CD4-positive, alpha-beta T cell (primary cell): ENCODE data around the gene XCL2. TPM values are rescaled to one million over a fixed set of nuclear protein-coding genes. Genes with fewer than 3 reads are reported as not detected.

ENCODE experiments used
- ATAC-seq: fragments of 200-7000 bp; cut with Tn5 transposase; one replicate; pipeline ENCODE4 v1.10.0; 2022; ENCODE audit warnings: mild to moderate bottlenecking; ENCODE audit not compliant: poor library complexity
- CTCF ChIA-PET: fragments of 350-600 bp; sonication (Branson Sonifier 250); formaldehyde crosslinking; loops from one replicate; lab custom pipeline; 2021; ENCODE audit warnings: antibody characterized with exemption, inconsistent platforms; lab: Charles Lee
- POLR2A ChIA-PET: fragments of 350-600 bp; sonication (Branson Sonifier 250); formaldehyde crosslinking; loops from one replicate; lab custom pipeline; 2021; ENCODE audit warnings: antibody characterized with exemption, inconsistent platforms; lab: Charles Lee
- DNase-seq, 14 experiments: peaks; one replicate each; pipeline ENCODE4 v3.0.0-alpha.2; 2013 to 2020; ENCODE audit warnings: mixed read lengths in 2 of 14
- H3K27ac ChIP-seq, 2 donors: one replicate each; pipeline versions ENCODE4 v1.5.1 to v1.7.0; 2013; ENCODE audit warnings: low read length in 2 of 2, low read depth in 1 of 2, mild to moderate bottlenecking in 1 of 2
- H3K27me3 ChIP-seq, 2 experiments: 1 replicate in 1 of 2; 2 replicates in 1 of 2; pipeline versions ENCODE4 v1.6.1 to v1.7.0; 2013; ENCODE audit warnings: low read length in 2 of 2, control low read depth in 1 of 2, mild to moderate bottlenecking in 1 of 2, moderate library complexity in 1 of 2; ENCODE audit not compliant: insufficient read depth in 2 of 2, control insufficient read depth in 1 of 2
- H3K36me3 ChIP-seq: one replicate; pipeline ENCODE4 v1.6.1; 2013; ENCODE audit warnings: low read length, control low read depth; ENCODE audit not compliant: insufficient read depth
- H3K4me1 ChIP-seq: one replicate; pipeline ENCODE4 v1.6.1; 2013; ENCODE audit warnings: low read length, control low read depth; ENCODE audit not compliant: insufficient read depth
- H3K4me3 ChIP-seq: one replicate; pipeline ENCODE4 v1.5.1; 2013; ENCODE audit warnings: mild to moderate bottlenecking, low read length, moderate library complexity
- H3K9me3 ChIP-seq, 2 experiments: 1 replicate in 1 of 2; 2 replicates in 1 of 2; pipeline versions ENCODE4 v1.6.1 to v1.7.0; 2013; ENCODE audit warnings: low read length in 2 of 2, mild to moderate bottlenecking in 2 of 2, control low read depth in 1 of 2, moderate library complexity in 1 of 2; ENCODE audit not compliant: control insufficient read depth in 1 of 2, insufficient read depth in 1 of 2
- H3K27ac Mint-ChIP-seq: one replicate; pipeline ENCODE4 v1.8.0; 2020; ENCODE audit warnings: mixed read lengths
- H3K27me3 Mint-ChIP-seq: one replicate; pipeline ENCODE4 v1.8.0; 2021; ENCODE audit warnings: mixed read lengths
- H3K36me3 Mint-ChIP-seq: one replicate; pipeline ENCODE4 v1.8.0; 2021; ENCODE audit warnings: low read depth, mixed read lengths
- H3K4me1 Mint-ChIP-seq: one replicate; pipeline ENCODE4 v1.8.0; 2021; ENCODE audit warnings: low read depth, mixed read lengths
- H3K4me3 Mint-ChIP-seq: one replicate; pipeline ENCODE4 v1.8.0; 2020; ENCODE audit warnings: mild to moderate bottlenecking, mixed read lengths
- H3K9me3 Mint-ChIP-seq: one replicate; pipeline ENCODE4 v1.8.0; 2020; ENCODE audit warnings: mixed read lengths
- CTCF ChIP-seq: fragments of 200-600 bp; IDR thresholded peaks from one replicate; pipeline ENCODE4 v1.8.0; 2022; ENCODE audit warnings: antibody characterized with exemption, mild to moderate bottlenecking
- intact Hi-C, 2 experiments: fragments of 100-400 bp; cut with DNase I in 1 of 2; cut with micrococcal nuclease in 1 of 2; formaldehyde crosslinking; loops; one replicate each; pipeline versions ENCODE4 v1.15.1 to v1.9.0; 2023 to 2025; cut with DNase I, micrococcal nuclease
- total RNA-seq, 174 experiments: library from RNA in 2 of 174; stranded (reverse) in 2 of 174; gene quantifications; one replicate each; pipeline ENCODE4 v1.2.3 and lab custom pipeline; 2021 to 2026

Gene XCL2
- total RNA-seq, 2 experiments from 2014 or later, result not detected

DNA sequence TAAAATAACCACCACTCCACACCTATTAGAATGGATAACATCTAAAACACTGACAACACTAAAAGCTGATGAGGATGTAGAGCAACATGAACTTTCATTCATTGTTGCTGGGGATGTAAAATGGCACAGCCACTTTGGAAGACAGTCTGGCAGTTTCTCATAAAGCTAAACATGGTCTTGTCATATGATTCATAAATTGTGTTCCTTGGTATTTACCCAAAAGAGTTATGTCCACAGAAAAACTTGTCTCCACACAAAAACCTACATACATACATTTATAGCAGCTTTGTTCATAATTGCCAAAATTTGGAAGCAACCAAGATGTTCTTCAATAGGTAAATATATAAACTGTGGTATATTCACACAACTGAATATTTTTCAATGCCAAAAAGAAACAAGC, 16.6 kb upstream of the XCL2 start:
- H3K4me3 Mint-ChIP-seq, result no peak overlapping the region
- DNase-seq (no peak), ATAC-seq (no peak)
- intact Hi-C loops, result no loop called here
- H3K4me1 Mint-ChIP-seq, result peaks cover 22% of the 10 kb centered on the region
- H3K27me3 Mint-ChIP-seq, result no peaks in the 10 kb centered on the region
- peaks cover 6% of the 10 kb centered on the region for H3K9me3 Mint-ChIP-seq
- TF ChIP-seq CTCF, result no peak
- Histone ChIP-seq H3K27me3 (no peaks in the 10 kb centered on the region), H3K36me3 (no peaks in the 10 kb centered on the region), H3K27ac (no peak overlapping the region), H3K4me3 (no peak overlapping the region), H3K4me1 (no peaks in the 10 kb centered on the region), H3K9me3 (no peaks in the 10 kb centered on the region)
- CTCF ChIA-PET, result interaction anchor here (1.2 to 1.3 kb wide), 2 partner anchors 8 to 120 kb away, joined by 3 to 4 read pairs; no protein-coding TSS in a partner anchor
- POLR2A ChIA-PET, result no interaction called here
- H3K36me3 Mint-ChIP-seq, result no peaks in the 10 kb centered on the region
- H3K27ac Mint-ChIP-seq, result no peak overlapping the region

- Mint-ChIP-seq H3K27me3 (no peaks in the 10 kb centered on the region), H3K36me3 (no peaks in the 10 kb centered on the region), H3K4me3 (no peak overlapping the region), H3K4me1 (peaks cover 26% of the 10 kb centered on the region), H3K27ac (no peak overlapping the region), H3K9me3 (peaks cover 1% of the 10 kb centered on the region)
- ChIA-PET CTCF (no interaction called here), POLR2A (no interaction called here)
- no peak overlapping the region for H3K4me3 ChIP-seq
- ATAC-seq (no peak), DNase-seq (no peak)
- no peak overlapping the region for H3K27ac ChIP-seq
- H3K36me3 ChIP-seq, result no peaks in the 10 kb centered on the region
- no peaks in the 10 kb centered on the region for H3K27me3 ChIP-seq
- TF ChIP-seq CTCF, result no peak
- intact Hi-C loops, result no loop called here
- peaks cover 2% of the 10 kb centered on the region for H3K4me1 ChIP-seq
- H3K9me3 ChIP-seq, result no peaks in the 10 kb centered on the region
Observed at GRCh38 chr1:168556647-168557046, 12.8 kb upstream of the XCL2 start.

DNA sequence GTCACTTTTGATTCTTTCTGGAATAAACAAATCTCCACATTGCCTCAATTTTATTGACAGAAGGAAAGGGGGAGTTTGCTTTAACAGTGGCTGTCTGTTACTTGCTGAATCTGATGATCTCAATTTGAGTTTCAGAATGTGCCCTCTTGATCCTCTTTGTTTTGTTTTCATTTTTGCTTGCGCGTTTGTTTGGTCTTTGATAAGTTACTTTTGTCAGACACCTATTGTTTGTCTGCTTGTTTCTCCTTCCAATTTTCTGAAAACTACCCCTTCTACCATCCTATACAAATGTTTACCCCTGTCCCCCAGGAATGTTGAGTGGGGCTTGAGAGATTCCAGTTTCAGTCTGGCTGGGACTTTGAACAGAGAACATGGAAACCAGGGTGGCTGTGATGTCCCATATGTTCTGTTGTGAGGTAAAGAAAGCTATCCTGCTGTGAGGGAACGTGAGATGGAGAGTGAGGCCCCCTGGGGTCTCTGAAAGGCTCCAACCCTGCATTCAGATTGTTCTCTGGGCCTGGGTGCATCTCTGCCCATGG, 11.8 kb upstream of the XCL2 start:
- Mint-ChIP-seq H3K27me3 (no peaks in the 10 kb centered on the region), H3K4me3 (no peak overlapping the region), H3K36me3 (no peaks in the 10 kb centered on the region), H3K4me1 (peaks cover 26% of the 10 kb centered on the region), H3K27ac (no peak overlapping the region), H3K9me3 (peaks cover 2% of the 10 kb centered on the region)
- H3K4me1 ChIP-seq, result peaks cover 2% of the 10 kb centered on the region
- no peak overlapping the region for H3K4me3 ChIP-seq
- TF ChIP-seq CTCF, result no peak
- ATAC-seq (no peak), DNase-seq (no peak)
- no peaks in the 10 kb centered on the region for H3K9me3 ChIP-seq
- no peak overlapping the region for H3K27ac ChIP-seq
- intact Hi-C loops, result no loop called here
- CTCF ChIA-PET, result no interaction called here
- H3K36me3 ChIP-seq, result no peaks in the 10 kb centered on the region
- no peaks in the 10 kb centered on the region for H3K27me3 ChIP-seq
- POLR2A ChIA-PET, result no interaction called here
